GM23248 (cell line): Measurements from ENCODE around the gene LPAR1.

Source experiments
- EZH2 ChIP-seq: fragments of 200-600 bp; sonication (generic); IDR thresholded peaks from 2 replicates; pipeline ENCODE4 v1.6.1; 2018; ENCODE audit warnings: antibody characterized with exemption, mild to moderate bottlenecking; ENCODE audit not compliant: insufficient read depth, poor library complexity, severe bottlenecking
- EZH2phosphoT487 ChIP-seq: fragments of 200-600 bp; sonication (generic); IDR thresholded peaks from 2 replicates; pipeline ENCODE4 v1.6.1; 2018; ENCODE audit warnings: antibody characterized with exemption, moderate library complexity, mild to moderate bottlenecking, low read depth; ENCODE audit not compliant: insufficient read depth

DNA sequence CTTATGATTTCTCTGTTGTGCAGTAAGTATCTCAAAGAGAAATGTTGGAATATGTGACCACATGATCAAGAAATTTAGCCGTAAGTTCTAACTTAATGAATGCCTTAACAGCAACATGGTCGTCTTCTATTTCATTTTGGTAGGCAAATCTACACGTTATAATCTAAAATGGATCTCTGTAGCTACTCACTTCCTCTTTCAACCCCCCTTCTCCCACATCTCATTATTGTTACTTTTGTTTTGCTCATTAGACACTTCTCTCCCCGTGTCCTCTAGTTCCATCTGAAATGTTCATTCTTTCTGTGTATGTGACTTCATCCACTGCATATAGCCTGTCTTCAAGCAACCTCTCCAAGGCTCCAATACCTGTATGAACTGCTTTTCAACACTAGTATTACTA is 27.1 kb upstream of the LPAR1 start:
- TF ChIP-seq EZH2phosphoT487 = no peak
- TF ChIP-seq EZH2 = no peak
